Subcutaneous adipose tissue (tissue), 4 donors: ENCODE measurements around the gene CORO7. TPM values are rescaled to one million over a fixed set of nuclear protein-coding genes. Genes with fewer than 3 reads are reported as not detected.

Experiments used
- total RNA-seq, 4 donors: library from RNA; depleted of rRNA; stranded (reverse); fragments of >200 nt; gene quantifications; one replicate each; pipeline ENCODE4 v1.1.0, GENCODE V29; 2016
- TF ChIP-seq, protein P1 (sequence below): fragments of 450-650 bp; IDR thresholded peaks from one replicate; pipeline ENCODE4 v1.5.1; 2016; ENCODE audit warnings: low read depth, mild to moderate bottlenecking, control low read depth, antibody characterized with exemption, moderate library complexity

CORO7 gene
- total RNA-seq, 4 donors from 2014 or later, result 15.5 to 40.9 (median 24.7) TPM

DNA sequence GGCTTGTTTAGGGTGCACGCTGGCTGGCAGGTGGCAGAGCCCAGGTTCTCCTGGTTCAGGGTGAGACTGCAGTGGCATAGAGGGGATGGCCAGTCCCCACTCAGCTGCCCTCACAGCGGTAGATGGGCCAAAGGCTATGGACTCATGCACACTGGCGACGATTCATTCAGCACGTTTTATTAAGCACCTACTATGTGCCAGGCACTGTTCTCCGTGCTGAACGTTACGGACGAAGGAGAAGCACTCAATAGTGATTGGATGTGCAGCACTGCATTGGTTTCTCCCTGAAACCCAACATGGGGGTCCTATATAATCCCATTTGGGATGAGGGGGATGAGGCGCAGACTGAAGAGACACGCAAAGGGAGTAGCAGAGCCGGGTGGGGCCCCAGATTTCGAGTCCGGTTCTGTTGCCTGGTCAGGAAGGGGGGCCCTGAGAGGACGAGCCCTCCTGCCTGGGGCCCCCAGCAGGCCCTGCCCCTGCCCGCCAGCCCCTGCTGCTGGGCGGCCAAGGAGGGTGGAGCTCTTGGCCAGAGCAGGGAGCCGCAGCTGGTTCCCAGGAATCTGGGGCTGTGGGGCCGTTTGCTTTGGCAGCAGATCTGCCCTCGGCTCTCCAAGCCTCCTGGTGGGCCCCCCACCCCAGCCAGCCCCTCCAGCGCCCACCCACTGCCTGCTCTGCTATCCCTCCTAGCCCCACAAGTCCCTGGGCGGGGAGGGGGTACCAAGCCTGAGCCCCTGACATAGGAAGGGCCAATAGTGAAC is 91.7 kb downstream of the CORO7 start:
- TF ChIP-seq, protein P1, sequence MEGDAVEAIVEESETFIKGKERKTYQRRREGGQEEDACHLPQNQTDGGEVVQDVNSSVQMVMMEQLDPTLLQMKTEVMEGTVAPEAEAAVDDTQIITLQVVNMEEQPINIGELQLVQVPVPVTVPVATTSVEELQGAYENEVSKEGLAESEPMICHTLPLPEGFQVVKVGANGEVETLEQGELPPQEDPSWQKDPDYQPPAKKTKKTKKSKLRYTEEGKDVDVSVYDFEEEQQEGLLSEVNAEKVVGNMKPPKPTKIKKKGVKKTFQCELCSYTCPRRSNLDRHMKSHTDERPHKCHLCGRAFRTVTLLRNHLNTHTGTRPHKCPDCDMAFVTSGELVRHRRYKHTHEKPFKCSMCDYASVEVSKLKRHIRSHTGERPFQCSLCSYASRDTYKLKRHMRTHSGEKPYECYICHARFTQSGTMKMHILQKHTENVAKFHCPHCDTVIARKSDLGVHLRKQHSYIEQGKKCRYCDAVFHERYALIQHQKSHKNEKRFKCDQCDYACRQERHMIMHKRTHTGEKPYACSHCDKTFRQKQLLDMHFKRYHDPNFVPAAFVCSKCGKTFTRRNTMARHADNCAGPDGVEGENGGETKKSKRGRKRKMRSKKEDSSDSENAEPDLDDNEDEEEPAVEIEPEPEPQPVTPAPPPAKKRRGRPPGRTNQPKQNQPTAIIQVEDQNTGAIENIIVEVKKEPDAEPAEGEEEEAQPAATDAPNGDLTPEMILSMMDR, result no peak

DNA sequence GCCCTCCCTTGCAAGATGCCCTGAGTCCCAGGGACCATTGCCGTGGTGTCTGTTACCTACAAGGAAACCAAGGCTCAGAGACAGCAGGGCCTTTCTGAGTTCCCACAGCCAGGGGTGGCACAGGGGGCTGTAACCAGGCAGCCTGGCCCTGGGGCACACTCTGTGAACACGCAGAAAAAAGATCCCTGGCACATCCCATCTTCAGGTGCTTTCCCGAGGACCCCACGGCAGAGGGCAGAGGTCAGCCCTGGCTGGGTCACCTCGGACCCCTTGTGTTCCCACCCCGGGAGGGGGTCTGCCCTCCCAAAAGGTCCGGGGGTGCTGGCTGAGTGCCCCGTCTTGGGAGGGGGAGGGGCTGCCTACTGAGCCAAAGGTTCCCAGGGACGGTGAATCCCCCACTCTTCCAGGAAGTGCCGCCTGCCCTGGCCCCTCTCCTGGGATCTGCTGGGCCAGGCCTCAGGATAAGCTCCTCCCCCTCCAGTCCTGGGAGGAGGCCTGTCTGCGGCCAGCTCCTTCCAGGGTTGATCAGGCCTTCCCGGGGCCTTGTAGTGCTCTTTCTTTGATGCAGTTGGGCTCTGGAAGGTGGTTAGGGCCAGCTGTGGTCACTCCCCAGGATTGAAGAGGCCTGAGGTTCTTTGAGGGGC is 92.4 kb downstream of the CORO7 start:
- TF ChIP-seq, protein P1, result no peak

DNA sequence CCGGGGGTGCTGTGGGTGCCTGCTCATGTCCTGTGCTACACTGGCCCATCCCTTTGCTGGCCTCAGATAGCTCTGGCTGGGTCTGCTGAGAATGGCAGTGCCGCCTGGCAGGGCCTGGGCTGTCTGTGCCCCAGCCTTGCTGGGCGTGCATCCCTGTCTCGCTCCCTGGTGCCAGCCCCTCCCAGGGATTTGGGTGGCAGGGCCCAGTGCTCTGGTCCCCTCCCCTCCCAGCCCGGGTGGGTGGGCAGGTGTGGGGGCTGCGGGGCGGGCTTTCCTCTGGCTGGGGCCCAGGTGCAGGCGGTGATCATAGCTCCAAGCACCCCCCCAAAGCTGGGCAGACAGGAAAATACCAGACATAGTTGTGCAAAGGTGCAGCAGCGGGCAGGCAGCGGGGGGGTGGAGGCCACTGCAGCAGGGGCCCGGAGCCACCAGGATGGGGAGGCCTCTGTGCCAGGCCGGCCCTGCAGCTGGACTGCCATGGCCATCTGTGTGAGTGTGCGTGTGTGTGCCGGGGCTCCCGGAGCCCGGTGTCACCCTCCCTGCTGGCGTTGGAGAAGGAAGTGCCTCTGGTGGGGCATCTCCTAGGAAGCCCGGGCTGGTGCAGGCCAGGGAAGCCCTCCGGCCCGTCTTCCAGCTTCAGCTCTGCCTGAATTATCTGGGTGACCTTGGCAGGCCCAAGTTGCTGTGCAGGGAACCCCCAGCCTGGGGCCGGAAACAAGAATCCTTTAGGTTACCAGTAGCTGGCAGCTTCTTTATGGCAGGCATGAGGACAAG is 93.1 kb downstream of the CORO7 start:
- TF ChIP-seq, protein P1, result no peak

DNA sequence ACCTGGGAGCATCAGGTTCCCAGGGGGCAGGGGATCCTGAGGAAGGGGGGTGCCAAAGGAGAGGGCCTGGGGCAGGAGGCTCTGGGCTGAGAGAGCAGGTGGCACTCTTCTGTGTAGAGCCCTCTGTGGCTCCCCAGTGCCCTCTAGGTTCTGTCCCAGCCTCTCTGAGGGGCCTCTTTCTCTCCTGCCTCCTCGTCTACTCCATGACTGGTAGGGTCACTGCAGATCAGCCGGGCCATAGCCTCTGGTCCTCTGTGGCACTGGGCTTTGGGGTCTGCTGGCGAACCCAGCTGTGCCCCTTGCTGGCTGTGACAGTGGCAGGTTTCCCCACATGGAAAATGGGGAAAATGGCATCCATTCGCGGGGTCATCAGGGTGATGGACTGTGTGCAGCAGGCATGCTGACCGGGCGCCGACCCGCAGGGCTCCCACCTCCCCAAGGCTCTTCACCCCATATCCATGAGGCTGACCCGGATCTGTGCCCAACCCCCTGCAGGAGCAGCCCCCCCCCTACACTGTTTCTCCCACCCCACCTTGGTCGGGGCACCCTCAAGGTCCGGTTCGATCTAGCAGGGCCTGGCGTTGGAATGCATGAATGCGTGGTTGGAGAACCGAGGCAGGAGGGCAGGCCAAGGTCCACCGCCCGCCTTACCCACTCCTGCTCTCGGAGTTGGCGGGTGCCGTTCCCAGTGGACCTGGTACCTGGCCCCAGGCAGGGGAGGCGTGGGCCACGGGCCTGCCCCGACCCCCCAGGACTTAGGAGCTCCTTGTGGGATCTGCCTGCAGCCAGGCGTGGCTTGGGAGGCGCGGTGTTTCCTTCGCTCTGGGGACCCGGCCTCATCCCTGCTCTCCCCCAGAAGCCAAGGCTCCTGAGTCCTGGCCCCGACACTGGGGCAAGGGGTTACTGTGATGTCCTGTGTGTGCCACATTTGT is 94.0 kb downstream of the CORO7 start:
- TF ChIP-seq, protein P1, result no peak

DNA sequence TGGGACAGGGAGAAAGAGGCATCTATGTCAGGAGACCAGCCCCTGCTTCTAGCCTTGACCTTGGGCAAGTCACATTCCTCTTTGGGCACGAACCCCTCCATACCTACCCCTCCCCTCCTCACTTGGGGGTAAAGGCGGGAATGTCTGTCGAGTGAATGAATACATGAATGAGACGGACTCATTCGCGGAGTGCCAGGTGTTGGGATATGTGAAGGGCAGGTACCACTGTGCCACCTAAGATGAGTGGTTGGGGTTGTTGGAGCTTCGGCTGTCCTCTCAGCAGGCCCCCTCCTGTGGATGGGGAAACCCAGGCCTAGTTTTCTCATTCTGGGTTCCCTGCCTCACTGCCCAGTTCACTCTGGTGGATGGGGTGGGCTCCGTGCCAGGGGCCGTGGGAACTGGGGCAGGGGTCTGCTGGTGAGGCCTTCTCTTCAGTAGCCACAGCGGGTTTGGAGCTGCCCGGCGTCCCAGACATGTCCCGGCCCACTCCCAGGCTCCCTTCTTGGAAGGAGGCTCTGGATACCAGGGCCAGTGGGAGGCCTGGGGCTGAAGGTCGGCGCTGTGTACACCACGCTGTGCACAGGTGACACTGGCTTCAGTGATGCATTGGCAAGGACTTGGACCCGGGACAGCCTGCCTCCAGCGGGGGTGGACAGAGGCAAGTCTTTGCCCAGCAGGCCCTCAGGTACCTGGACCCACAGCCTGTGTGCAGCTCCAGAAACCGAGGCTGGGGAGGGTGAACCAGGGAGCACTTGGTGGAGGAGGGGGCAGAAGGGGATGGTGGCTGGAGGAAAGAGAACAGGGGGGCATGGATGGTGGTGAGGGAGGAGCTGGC is 94.9 kb downstream of the CORO7 start:
- TF ChIP-seq, protein P1, result no peak

DNA sequence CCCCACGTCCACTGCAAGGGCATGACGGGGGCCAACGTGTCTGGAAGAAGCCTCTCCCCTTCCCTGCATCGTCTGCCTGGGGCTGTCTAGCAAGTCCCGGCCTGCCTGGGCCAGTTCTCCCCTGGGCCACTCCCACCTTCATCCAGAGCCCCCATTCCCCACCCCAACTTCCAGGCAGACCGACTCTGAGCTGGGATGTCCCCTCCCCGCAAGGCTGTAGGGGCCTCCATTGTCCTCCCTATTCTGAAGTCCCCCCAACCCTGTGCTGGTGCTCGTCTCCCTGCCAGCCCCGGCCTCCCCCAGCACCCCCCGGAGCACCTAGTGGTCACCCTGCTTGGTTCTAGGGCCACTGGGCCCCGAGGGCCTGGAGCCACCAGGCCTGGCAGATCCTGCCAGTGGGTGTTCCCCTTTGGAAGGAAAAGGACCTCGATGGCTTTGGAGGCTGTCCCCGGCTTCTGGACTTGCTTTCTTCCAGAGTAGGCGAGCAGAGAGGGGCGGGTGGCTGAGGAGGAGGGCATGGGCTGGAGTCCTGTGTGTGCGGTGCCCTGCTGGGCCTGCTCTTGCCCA is 95.7 kb downstream of the CORO7 start:
- TF ChIP-seq, protein P1, result no peak
